Small intestine (tissue), 7 donors: Measurements from ENCODE around the gene BCL6. TPM values are rescaled to one million over a fixed set of nuclear protein-coding genes. Genes with fewer than 3 reads are reported as not detected.

ENCODE experiments used
- DNase-seq, 2 donors: peaks; one replicate each; pipeline versions ENCODE4 v3.0.0 to v3.0.0-alpha.2; 2013
- FAIRE-seq: peaks from 2 replicates; lab custom pipeline; 2012; peaks lifted over from hg19 to GRCh38; lab: Jason Lieb, UNC
- H3K27ac ChIP-seq, 3 donors: one replicate each; pipeline ENCODE4 v1.5.1; 2013; ENCODE audit warnings: low read length in 2 of 3, mild to moderate bottlenecking in 2 of 3, control low read depth in 1 of 3, inconsistent platforms in 1 of 3, low read depth in 1 of 3, moderate library complexity in 1 of 3
- H3K27me3 ChIP-seq, 3 donors: one replicate each; pipeline ENCODE4 v1.6.1; 2013; ENCODE audit warnings: low read length in 3 of 3, inconsistent platforms in 1 of 3; ENCODE audit not compliant: control insufficient read depth in 3 of 3, insufficient read depth in 3 of 3
- H3K36me3 ChIP-seq, 3 donors: one replicate each; pipeline ENCODE4 v1.6.1; 2013; ENCODE audit warnings: low read length in 3 of 3, inconsistent platforms in 1 of 3, low read depth in 1 of 3, mild to moderate bottlenecking in 1 of 3, moderate library complexity in 1 of 3; ENCODE audit not compliant: control insufficient read depth in 3 of 3, insufficient read depth in 2 of 3
- H3K4me1 ChIP-seq, 3 donors: one replicate each; pipeline ENCODE4 v1.6.1; 2013; ENCODE audit warnings: low read length in 2 of 3, inconsistent platforms in 1 of 3, low read depth in 1 of 3, mild to moderate bottlenecking in 1 of 3, moderate library complexity in 1 of 3; ENCODE audit not compliant: control insufficient read depth in 3 of 3, insufficient read depth in 2 of 3
- H3K4me3 ChIP-seq, 3 donors: one replicate each; pipeline ENCODE4 v1.5.1; 2013; ENCODE audit warnings: low read length in 3 of 3, control low read depth in 1 of 3, inconsistent platforms in 1 of 3, low read depth in 1 of 3, mild to moderate bottlenecking in 1 of 3, moderate library complexity in 1 of 3
- H3K9me3 ChIP-seq, 2 donors: one replicate each; pipeline ENCODE4 v1.6.1; 2013; ENCODE audit warnings: low read depth in 1 of 2, low read length in 1 of 2; ENCODE audit not compliant: control insufficient read depth in 2 of 2, insufficient read depth in 1 of 2
- WGBS, 3 donors: extraction: QIAGEN DNeasy Blood & Tissue Kit; methylation state at CpG; one replicate each; pipeline ENCODE4 v1.1.7; 2013; 5-methylcytosine and 5-hydroxymethylcytosine counted together
- polyA plus RNA-seq, 4 donors: library from polyadenylated mRNA; stranded (reverse) in 3 of 4; unstranded in 1 of 4; fragments of 200-250 nt in 3 of 4; fragments of 120-200 nt in 1 of 4; gene quantifications; one replicate each; pipeline versions ENCODE4 v1.2.1 to v1.2.3, GENCODE V29; 2013
- donor health status: healthy with polysubstance abuse.
- donor health status: control.
- donor health status: control.
- donor health status: Bipolar disorder and iron deficiency.
- donor health status: healthy.

BCL6 gene
- polyA plus RNA-seq, 4 donors = 3.2 to 15.5 (median 4.2) TPM

GRCh38 chr3:187781001-187781400, 35.7 kb upstream of the BCL6 start:
- 70 to 76% (median 71%) methylated on average over 2 of the region's 2 CpGs for WGBS, 3 donors
- FAIRE-seq = no peak
- H3K4me3 ChIP-seq = no peak overlapping the region

GRCh38 chr3:187778726-187779125, 33.5 kb upstream of the BCL6 start:
- Histone ChIP-seq H3K27me3 (no peaks in the 10 kb centered on the region), H3K9me3 (no peaks in the 10 kb centered on the region), H3K27ac (no peak overlapping the region), H3K4me3 (no peak overlapping the region), H3K36me3 (no peaks in the 10 kb centered on the region), H3K4me1 (no peaks in the 10 kb centered on the region)
- DNase-seq (no peak), FAIRE-seq (no peak)
- WGBS, 3 donors = 94 to 96% (median 94%) methylated on average over 2 of the region's 2 CpGs

More at GRCh38 chr3:187781001-187781400, 35.7 kb upstream of the BCL6 start:
- Histone ChIP-seq H3K9me3 (no peaks in the 10 kb centered on the region), H3K27ac (no peak overlapping the region), H3K4me1 (no peaks in the 10 kb centered on the region), H3K27me3 (no peaks in the 10 kb centered on the region), H3K36me3 (no peaks in the 10 kb centered on the region)
- DNase-seq = no peak

GRCh38 chr3:187777331-187777941, 32.2 kb upstream of the BCL6 start:
- Histone ChIP-seq H3K36me3 (no peaks in the 10 kb centered on the region), H3K9me3 (no peaks in the 10 kb centered on the region), H3K4me3 (no peak overlapping the region), H3K4me1 (no peaks in the 10 kb centered on the region), H3K27ac (no peak overlapping the region), H3K27me3 (no peaks in the 10 kb centered on the region)
- FAIRE-seq (no peak), DNase-seq (peak in 1 of 2 donors; percentile 40)
- WGBS, 3 donors = 67 to 75% (median 72%) methylated on average over 6 of the region's 6 CpGs

- Histone ChIP-seq H3K27ac (no peak overlapping the region), H3K36me3 (no peaks in the 10 kb centered on the region), H3K4me1 (no peaks in the 10 kb centered on the region), H3K4me3 (no peak overlapping the region), H3K27me3 (no peaks in the 10 kb centered on the region), H3K9me3 (no peaks in the 10 kb centered on the region)
- DNase-seq (no peak), FAIRE-seq (no peak)
- 87 to 96% (median 91%) methylated on average over 1 of the region's 1 CpG for WGBS, 3 donors
These were observed 30.3 kb upstream of the BCL6 start for GRCh38 chr3:187775549-187775948.

- FAIRE-seq (no peak), DNase-seq (no peak)
- Histone ChIP-seq H3K27me3 (no peaks in the 10 kb centered on the region), H3K4me3 (no peak overlapping the region), H3K4me1 (no peaks in the 10 kb centered on the region), H3K36me3 (no peaks in the 10 kb centered on the region), H3K27ac (no peak overlapping the region), H3K9me3 (no peaks in the 10 kb centered on the region)
- WGBS, 3 donors = 80 to 87% (median 84%) methylated on average over 8 of the region's 8 CpGs
These were observed 29.0 kb upstream of the BCL6 start for GRCh38 chr3:187774185-187774789.

GRCh38 chr3:187773233-187774184, 28.2 kb upstream of the BCL6 start:
- H3K36me3 ChIP-seq = no peaks in the 10 kb centered on the region
- peak overlapping the region in 1 of 3 donors; percentile 17 for H3K27ac ChIP-seq
- H3K4me1 ChIP-seq = no peaks in the 10 kb centered on the region
- WGBS, 3 donors = 84 to 93% (median 89%) methylated on average over 19 of the region's 19 CpGs
- no peaks in the 10 kb centered on the region for H3K9me3 ChIP-seq
- FAIRE-seq = no peak
- H3K4me3 ChIP-seq = no peak overlapping the region
- no peak for DNase-seq
- no peaks in the 10 kb centered on the region for H3K27me3 ChIP-seq

- 70 to 84% (median 83%) methylated on average over 1 of the region's 1 CpG for WGBS, 3 donors
- H3K4me3 ChIP-seq = no peak overlapping the region
- H3K27me3 ChIP-seq = no peaks in the 10 kb centered on the region
- H3K36me3 ChIP-seq = no peaks in the 10 kb centered on the region
- DNase-seq (no peak), FAIRE-seq (no peak)
- H3K9me3 ChIP-seq = no peaks in the 10 kb centered on the region
- no peaks in the 10 kb centered on the region for H3K4me1 ChIP-seq
- H3K27ac ChIP-seq = no peak overlapping the region
These were observed 25.0 kb upstream of the BCL6 start for GRCh38 chr3:187770224-187770623.

GRCh38 chr3:187769771-187770170, 24.5 kb upstream of the BCL6 start:
- FAIRE-seq (no peak), DNase-seq (no peak)
- Histone ChIP-seq H3K4me3 (no peak overlapping the region), H3K27me3 (no peaks in the 10 kb centered on the region), H3K4me1 (no peaks in the 10 kb centered on the region), H3K9me3 (no peaks in the 10 kb centered on the region), H3K36me3 (no peaks in the 10 kb centered on the region), H3K27ac (no peak overlapping the region)
- 8 to 33% (median 23%) methylated on average over 2 of the region's 2 CpGs for WGBS, 3 donors
